IgD-negative memory B cell (primary cell): ENCODE data around the gene HOGA1. TPM values are rescaled to one million over a fixed set of nuclear protein-coding genes. Genes with fewer than 3 reads are reported as not detected.

ENCODE experiments used
- H3K27ac Mint-ChIP-seq, 3 donors: one replicate each; pipeline ENCODE4 v1.8.0; 2020 to 2022; ENCODE audit warnings: mild to moderate bottlenecking in 3 of 3, mixed read lengths in 3 of 3, moderate library complexity in 1 of 3
- H3K27me3 Mint-ChIP-seq: one replicate; pipeline ENCODE4 v1.8.0; 2021; ENCODE audit warnings: mixed read lengths
- H3K36me3 Mint-ChIP-seq: one replicate; pipeline ENCODE4 v1.8.0; 2020; ENCODE audit warnings: mild to moderate bottlenecking, mixed read lengths
- H3K4me1 Mint-ChIP-seq, 3 donors: one replicate each; pipeline ENCODE4 v1.8.0; 2020 to 2022; ENCODE audit warnings: mixed read lengths in 3 of 3, mild to moderate bottlenecking in 1 of 3
- H3K4me3 Mint-ChIP-seq, 4 donors: one replicate each; pipeline ENCODE4 v1.8.0; 2020 to 2022; ENCODE audit warnings: mild to moderate bottlenecking in 4 of 4, mixed read lengths in 4 of 4, moderate library complexity in 3 of 4
- H3K9me3 Mint-ChIP-seq, 3 donors: one replicate each; pipeline ENCODE4 v1.8.0; 2020 to 2021; ENCODE audit warnings: mixed read lengths in 3 of 3, mild to moderate bottlenecking in 1 of 3
- polyA plus RNA-seq: library from polyadenylated mRNA; unstranded; fragments of 300-500 nt; fragmentation: Illumina TruSeq; gene quantifications from one replicate; pipeline ENCODE4 v1.2.3, GENCODE V29; 2021

The HOGA1 gene
- polyA plus RNA-seq, 1 donor from 2014 or later, result not detected

DNA sequence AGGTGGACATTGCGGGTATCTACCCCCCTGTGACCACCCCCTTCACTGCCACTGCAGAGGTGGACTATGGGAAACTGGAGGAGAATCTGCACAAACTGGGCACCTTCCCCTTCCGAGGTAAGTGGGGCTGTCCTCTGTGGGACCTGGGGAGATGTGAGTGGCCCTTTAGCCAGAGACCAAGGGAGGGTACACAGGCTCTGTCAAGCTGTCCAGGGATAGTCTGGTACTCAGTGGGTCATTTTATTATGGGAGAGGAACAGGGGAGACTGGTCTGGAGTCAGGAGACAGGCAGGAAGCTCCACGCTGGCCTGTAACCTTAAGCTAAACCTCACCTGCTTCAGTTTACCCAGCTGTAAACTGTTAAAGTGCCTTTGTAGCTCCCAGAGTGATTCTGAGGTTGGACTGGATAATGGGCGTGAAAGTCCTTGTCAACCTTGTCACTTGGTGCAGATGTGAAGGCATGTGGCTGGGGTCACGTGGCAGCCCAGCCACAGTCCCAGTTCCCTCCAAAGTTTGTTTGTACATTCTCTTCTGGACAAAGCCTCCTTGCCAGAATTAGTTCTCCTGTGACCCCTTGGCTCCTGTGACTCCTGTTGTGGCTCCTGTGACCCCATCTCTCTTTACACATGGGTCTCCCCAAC lies 729 bp downstream of the HOGA1 start:
- Mint-ChIP-seq H3K36me3 (no peaks in the 10 kb centered on the region), H3K4me3 (no peak overlapping the region), H3K27ac (no peak overlapping the region), H3K4me1 (no peaks in the 10 kb centered on the region), H3K27me3 (peaks cover 1% of the 10 kb centered on the region), H3K9me3 (no peaks in the 10 kb centered on the region)

DNA sequence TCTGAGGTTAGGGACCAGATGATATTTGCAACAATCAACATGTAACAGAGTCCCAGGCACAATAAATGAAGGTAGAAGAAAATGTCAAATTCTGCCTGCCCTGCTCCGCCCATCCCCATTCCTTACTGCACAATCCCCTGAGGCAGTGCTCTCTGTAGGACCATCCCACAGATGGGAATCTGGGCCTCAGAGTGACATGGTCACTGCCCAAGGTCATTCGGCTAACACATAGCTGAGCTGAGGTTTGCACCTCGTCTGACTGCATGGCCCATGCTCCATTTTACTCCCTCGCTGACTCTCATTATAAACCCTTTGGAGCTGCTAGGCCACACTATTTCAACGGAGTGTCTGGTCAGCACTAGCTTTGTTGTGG lies 1.2 kb downstream of the HOGA1 start:
- Mint-ChIP-seq H3K27me3 (no peaks in the 10 kb centered on the region), H3K27ac (no peak overlapping the region), H3K36me3 (no peaks in the 10 kb centered on the region)

DNA sequence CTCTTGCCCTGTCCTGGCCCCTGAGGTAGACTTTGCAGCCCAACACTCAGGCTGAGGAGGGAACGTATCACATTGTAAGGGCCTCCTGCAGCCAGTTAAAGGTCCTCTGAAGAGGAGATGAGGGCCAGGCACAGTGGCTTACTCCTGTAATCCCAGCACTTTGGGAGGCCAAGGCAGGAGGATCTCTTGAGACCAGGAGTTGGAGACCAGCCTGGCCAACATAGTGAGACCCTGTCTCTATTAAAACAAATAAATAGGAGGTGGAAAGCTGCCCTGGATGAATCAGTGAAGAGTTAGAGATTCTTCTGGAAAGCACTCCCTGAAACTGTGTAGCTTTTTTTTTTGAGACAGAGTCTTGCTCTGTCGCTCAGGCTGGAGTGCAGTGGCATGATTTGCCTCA lies 3.0 kb downstream of the HOGA1 start:
- Mint-ChIP-seq H3K27me3 (peaks cover 2% of the 10 kb centered on the region), H3K4me3 (no peak overlapping the region), H3K4me1 (no peaks in the 10 kb centered on the region), H3K36me3 (no peaks in the 10 kb centered on the region), H3K27ac (no peak overlapping the region), H3K9me3 (no peaks in the 10 kb centered on the region)

More for the DNA sequence above, 1.2 kb downstream of the HOGA1 start:
- no peak overlapping the region for H3K4me3 Mint-ChIP-seq
- H3K9me3 Mint-ChIP-seq, result no peaks in the 10 kb centered on the region
- no peaks in the 10 kb centered on the region for H3K4me1 Mint-ChIP-seq

DNA sequence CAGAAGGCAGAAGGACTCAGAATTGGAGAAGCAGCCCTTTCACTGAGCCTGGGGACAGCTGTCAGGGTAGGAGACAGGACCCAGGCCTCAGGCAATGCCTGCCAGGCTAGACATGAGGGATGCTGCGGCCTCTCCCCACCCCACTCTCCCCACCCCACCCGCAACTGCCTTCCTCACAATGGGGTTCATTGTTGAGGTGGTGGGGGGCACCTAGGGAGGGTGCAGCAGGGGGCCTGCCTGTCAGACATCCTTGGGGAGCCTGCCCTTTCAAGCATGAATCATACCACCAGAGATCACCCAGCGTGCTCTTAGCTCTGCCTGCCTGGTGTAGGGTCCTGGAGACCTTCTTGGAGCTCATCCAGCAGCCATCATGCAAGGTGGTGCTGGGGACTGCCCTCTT lies 5.3 kb downstream of the HOGA1 start, which contains the start of gene C10orf62:
C10orf62 (plus strand) TSS at position 243 of the 400 bp plus-strand sequence. CDS start 177 bp downstream, outside the sequence.
- H3K36me3 Mint-ChIP-seq, result no peaks in the 10 kb centered on the region
- no peak within 1 kb of the TSS for H3K27ac Mint-ChIP-seq
- no peak within 1 kb of the TSS for H3K4me3 Mint-ChIP-seq
- H3K27me3 Mint-ChIP-seq, result peaks cover 2% of the 10 kb centered on the region
- no peaks in the 10 kb centered on the region for H3K4me1 Mint-ChIP-seq
- no peaks in the 10 kb centered on the region for H3K9me3 Mint-ChIP-seq

DNA sequence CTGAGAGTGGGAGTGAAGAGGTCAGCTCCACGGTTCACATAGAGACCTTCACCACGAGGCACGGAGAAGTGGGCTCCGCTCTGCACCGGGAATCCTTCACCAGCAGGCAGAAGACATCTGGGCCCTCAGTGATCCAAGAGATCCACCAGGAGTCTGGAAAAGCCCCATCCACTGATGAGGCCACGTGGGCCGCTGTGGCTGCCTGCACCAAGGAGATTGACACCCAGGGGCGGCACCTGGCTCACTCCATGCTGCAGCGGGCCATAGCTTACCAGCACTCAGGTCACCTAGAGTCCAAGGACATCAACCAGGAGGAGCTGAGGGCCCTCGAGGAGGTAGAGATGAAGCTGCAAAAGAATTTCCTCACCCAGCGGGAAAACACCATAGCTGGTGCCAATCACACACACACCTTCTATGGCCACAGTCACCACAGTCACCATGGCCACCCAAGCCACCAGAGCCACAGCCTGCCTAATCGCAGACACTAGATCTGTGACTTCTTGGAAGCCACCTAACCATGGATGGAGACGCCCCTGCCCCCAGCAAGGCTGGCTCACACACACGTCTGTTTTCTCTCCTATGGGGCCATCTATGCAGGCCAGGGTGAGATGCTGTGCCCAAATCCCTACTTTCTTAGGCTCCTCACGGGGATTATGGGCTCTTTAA lies 6.0 kb downstream of the HOGA1 start:
- Mint-ChIP-seq H3K9me3 (no peaks in the 10 kb centered on the region), H3K27me3 (peaks cover 2% of the 10 kb centered on the region), H3K4me3 (no peak overlapping the region), H3K4me1 (no peaks in the 10 kb centered on the region), H3K27ac (no peak overlapping the region), H3K36me3 (no peaks in the 10 kb centered on the region)

DNA sequence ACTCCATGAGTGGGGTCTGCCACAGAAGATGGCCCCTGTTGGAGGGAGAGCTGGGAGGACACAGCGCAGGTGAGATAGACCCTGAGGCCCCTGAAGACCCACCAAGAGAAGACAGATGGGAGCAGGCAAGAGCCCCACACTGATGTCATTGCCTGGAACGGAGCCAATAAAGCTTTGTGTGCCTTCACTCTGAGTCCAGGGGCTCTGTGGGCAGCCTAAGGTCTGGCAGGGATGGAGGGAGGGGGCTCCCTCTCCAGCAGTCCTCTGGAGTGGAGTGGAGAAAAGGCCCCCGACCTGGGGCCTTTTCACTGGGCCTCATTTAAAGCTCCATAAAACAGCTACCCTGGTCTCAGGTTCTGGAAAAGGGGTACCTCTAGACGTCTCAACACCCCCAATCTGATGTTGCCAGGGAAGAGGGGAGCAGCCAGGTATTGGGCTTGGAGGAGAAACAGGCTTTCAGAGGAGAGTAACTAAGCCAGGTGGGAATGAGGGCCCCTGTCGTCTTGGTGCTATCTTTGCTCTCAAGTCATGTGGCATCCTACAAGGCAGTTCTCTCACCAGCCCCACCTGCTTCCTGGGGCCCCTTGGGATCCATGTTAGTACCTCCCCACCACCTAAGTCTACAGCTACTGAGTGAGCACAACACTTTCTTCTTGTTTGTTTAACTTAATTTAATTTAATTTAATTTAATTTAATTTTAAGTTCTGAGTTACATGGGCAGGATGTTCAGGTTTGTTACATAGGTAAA lies 6.7 kb downstream of the HOGA1 start:
- no peaks in the 10 kb centered on the region for H3K36me3 Mint-ChIP-seq
- no peak overlapping the region for H3K4me3 Mint-ChIP-seq
- H3K27me3 Mint-ChIP-seq, result peaks cover 2% of the 10 kb centered on the region
- H3K27ac Mint-ChIP-seq, result no peak overlapping the region
- no peaks in the 10 kb centered on the region for H3K4me1 Mint-ChIP-seq
- H3K9me3 Mint-ChIP-seq, result no peaks in the 10 kb centered on the region

DNA sequence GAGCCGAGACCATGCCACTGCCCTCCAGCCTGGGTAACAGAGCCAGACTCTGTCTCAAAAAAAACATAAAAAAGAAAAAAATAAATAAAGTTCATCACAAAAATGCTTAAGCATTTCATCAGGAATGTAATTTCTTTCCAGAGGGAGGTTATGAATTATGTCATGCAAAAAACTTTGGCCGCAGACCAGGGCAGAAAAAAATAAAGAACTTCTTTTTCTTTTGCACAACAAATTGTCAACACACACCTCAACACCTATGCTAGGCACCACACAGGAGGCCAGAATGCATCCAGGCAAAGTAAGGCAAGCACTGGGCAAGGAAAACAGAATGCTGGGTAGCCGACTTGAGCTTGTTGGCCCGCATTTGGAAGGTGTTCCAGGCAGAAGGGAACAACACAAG lies 9.2 kb downstream of the HOGA1 start:
- H3K27ac Mint-ChIP-seq, result no peak overlapping the region
- no peaks in the 10 kb centered on the region for H3K4me1 Mint-ChIP-seq
- H3K36me3 Mint-ChIP-seq, result no peaks in the 10 kb centered on the region
- H3K27me3 Mint-ChIP-seq, result peaks cover 2% of the 10 kb centered on the region
- no peaks in the 10 kb centered on the region for H3K9me3 Mint-ChIP-seq
- no peak overlapping the region for H3K4me3 Mint-ChIP-seq

DNA sequence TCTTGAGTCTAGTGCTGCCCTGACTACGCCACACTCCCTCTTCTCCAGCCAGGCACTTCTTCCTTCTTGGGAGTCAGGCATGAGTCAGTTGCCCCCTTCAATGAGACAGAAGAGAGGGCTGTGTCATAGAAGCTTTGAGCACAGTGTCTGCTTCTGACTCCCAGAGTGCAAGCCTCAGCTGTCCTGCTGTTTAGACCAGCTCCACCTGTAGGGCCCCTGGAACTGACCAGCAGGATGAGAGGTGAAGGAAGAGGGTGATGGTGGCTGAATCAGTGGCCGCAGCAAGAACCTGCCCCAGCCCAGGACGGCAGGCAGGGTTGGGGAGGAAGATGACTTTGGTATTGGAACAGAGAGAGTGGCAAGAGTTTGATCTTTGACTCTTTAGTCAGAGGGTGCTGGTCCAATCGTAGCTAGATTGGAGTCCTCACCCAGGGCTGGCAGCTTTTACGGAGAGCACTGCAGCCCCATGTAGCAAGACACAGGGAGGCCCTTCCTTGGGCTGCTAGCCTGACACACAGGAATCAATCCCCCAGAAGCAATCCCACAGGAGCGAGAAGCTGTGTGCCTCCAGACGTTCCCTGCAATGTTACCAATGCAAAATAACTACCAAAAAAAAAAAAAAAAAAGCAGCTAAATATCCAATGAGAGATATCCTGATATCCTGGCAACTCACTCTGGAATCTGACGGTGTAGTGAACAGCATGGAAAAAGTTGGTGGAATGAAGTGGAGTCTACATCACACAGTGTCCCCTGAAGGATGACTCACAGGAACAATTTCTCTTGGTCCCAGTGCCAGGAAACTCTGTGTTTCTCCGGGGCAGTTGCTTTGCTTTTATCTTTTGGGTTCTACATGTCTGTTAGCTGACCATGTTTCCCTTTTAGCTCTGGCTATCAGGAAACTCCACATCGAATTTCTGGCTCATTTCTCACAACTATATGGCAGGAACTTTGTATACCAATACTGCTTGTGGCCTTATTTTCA lies 12.2 kb downstream of the HOGA1 start:
- Mint-ChIP-seq H3K4me3 (no peak overlapping the region), H3K27ac (no peak overlapping the region), H3K27me3 (peaks cover 2% of the 10 kb centered on the region), H3K4me1 (no peaks in the 10 kb centered on the region), H3K36me3 (no peaks in the 10 kb centered on the region), H3K9me3 (no peaks in the 10 kb centered on the region)

DNA sequence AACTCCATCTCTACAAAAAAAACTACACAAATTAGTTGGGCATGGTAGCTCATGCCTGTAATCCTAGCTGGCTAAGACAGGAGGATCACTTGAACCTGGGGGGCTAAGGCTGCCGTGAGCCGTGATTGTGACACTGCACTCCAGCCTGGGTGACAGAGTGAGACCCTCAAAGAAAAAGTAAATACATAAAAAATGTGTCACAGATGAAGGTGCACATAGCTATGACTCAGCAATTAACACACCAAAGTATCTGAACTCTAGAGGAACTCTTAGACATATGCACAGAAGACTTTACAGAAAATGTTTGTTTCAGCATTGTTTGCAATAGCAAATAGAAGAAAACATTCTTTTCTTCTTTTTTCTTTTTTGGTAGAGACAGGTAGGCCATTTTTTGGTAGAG lies 13.6 kb downstream of the HOGA1 start:
- H3K9me3 Mint-ChIP-seq, result no peaks in the 10 kb centered on the region
- no peaks in the 10 kb centered on the region for H3K27me3 Mint-ChIP-seq
- H3K4me3 Mint-ChIP-seq, result no peak overlapping the region
- no peak overlapping the region for H3K27ac Mint-ChIP-seq
- H3K4me1 Mint-ChIP-seq, result no peaks in the 10 kb centered on the region
- H3K36me3 Mint-ChIP-seq, result no peaks in the 10 kb centered on the region

DNA sequence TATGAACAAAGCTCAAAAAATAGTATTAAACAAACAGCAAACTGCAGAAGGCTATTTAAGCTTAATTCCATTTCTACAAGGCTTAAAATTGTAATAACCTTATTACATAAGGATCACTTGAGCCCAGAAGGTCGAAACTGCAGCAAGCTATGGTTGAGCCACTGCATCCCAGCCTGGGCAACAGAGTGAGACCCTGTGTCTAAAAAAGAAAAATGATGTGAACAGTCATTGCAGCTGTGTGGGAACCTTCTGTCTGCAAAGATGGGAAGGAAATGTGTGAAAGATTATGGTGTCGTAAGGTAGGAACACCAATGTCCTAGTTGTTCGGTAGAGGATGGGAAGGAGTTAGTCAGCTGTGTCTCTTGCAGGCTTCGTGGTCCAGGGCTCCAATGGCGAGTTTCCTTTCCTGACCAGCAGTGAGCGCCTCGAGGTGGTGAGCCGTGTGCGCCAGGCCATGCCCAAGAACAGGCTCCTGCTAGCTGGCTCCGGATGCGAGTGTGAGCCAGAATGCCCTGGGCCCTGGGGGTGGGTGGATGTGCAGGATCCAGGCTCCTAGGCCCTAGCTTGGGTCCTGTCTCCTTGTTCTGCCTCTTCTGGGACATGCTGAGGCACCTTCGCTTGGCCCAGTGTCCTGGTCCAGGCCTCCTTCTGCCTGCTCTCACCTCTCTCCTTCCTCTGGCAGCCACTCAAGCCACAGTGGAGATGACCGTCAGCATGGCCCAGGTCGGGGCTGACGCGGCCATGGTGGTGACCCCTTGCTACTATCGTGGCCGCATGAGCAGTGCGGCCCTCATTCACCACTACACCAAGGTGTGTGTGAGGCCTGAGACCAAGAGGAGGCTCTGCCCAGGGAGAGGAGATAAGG lies 14.4 kb downstream of the HOGA1 start:
- H3K27ac Mint-ChIP-seq, result peak overlapping the region in 1 of 3 donors; percentile 18

DNA sequence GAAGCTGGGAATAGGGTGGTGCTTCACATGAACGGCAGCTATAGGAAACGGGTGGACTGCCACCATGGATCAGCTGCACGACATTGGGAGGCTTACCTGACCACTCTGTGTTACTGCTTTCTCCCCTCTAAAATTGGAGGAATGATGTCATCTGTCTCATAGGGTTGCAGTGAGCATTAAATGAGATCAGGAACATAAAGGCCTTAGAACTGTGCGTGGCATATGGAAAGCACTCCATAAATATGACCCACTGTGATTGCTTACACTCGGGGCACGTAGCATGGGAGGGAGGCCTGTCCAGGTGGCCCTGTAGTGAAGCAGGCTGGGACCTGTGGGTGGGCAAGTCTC lies 15.1 kb downstream of the HOGA1 start:
- Mint-ChIP-seq H3K4me3 (no peak overlapping the region), H3K36me3 (no peaks in the 10 kb centered on the region), H3K27me3 (no peaks in the 10 kb centered on the region), H3K9me3 (no peaks in the 10 kb centered on the region), H3K27ac (peak overlapping the region in 1 of 3 donors; percentile 18), H3K4me1 (no peaks in the 10 kb centered on the region)

More for the DNA sequence above, 14.4 kb downstream of the HOGA1 start:
- H3K4me3 Mint-ChIP-seq, result no peak overlapping the region
- H3K36me3 Mint-ChIP-seq, result no peaks in the 10 kb centered on the region
- no peaks in the 10 kb centered on the region for H3K27me3 Mint-ChIP-seq
- no peaks in the 10 kb centered on the region for H3K4me1 Mint-ChIP-seq
- no peaks in the 10 kb centered on the region for H3K9me3 Mint-ChIP-seq

DNA sequence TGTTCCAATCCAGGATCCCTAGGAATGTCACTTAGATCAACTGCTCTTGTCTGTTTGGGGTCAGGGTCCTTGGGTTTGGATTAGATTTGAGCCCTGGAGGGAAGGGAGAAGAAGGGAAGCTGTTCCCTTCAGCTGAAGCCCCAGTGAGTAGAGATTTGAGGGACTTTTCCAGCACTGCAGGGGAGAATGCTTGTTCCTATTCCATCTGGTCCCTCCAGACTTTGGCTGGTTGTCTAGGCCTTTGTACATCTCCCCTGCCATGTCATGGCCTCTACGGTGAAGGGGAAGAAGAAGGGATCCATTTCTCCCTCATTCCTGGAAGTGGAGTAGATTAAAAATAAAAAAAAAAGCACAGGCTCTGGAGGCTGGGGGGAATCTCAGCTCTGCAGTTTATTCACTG lies 16.4 kb downstream of the HOGA1 start:
- Mint-ChIP-seq H3K36me3 (peaks cover under 1% of the 10 kb centered on the region), H3K4me3 (no peak overlapping the region), H3K4me1 (no peaks in the 10 kb centered on the region), H3K9me3 (no peaks in the 10 kb centered on the region), H3K27ac (peak overlapping the region in 1 of 3 donors; percentile 13), H3K27me3 (peaks cover 2% of the 10 kb centered on the region)

DNA sequence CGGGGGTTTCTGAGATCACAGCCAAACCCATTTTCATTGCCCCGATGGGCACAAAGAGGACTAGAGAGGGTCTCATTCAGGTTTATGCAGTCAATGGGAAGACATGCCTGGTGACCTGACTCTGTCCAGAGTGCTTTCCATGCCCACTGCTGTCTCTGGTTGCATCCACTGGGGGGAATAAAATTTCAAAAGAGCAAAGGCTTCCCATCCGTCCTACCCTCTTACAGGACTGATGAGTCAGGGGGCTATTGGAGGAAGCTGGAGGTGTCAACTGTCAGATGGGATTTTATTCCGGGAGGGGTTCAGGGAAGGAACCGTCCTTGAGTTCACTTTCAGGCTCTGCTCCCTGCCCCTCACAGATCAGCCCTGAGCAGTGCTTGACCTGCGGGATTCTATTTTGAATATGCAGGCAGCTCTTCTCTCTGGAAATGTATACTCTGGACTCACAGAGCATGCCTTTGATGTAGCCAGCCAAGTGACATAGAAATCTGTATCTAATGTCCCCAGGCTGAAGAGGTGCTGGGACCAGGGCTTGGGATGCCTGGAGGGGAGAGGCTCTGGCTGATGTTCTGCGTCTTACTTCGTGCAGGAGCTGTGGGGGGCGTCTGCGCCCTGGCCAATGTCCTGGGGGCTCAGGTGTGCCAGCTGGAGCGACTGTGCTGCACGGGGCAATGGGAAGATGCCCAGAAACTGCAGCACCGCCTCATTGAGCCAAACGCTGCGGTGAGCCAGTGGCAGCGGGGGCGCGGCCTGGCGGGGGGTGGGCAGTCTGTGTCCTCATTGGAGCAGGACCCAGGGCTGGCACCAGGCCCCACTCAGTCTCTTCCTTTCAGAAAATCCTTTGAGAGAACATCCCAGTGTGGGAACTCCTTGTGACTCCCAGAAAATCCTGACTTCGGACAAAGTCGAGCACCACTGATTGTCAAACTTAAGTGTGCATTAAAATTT lies 17.4 kb downstream of the HOGA1 start:
- H3K27ac Mint-ChIP-seq, result no peak overlapping the region
- H3K9me3 Mint-ChIP-seq, result no peaks in the 10 kb centered on the region
- no peak overlapping the region for H3K4me3 Mint-ChIP-seq
- H3K27me3 Mint-ChIP-seq, result peaks cover 4% of the 10 kb centered on the region
- no peaks in the 10 kb centered on the region for H3K4me1 Mint-ChIP-seq
- peaks cover 2% of the 10 kb centered on the region for H3K36me3 Mint-ChIP-seq
